ENCODE data around the gene PRKCE. TPM values are rescaled to one million over a fixed set of nuclear protein-coding genes. Genes with fewer than 3 reads are reported as not detected.
A peak's percentile ranks its signal among the peaks of the same experiment; 100 is the strongest.

PRKCE gene
- total RNA-seq, 2 donors from 2014 or later: 7.2 to 25.4 TPM

DNA sequence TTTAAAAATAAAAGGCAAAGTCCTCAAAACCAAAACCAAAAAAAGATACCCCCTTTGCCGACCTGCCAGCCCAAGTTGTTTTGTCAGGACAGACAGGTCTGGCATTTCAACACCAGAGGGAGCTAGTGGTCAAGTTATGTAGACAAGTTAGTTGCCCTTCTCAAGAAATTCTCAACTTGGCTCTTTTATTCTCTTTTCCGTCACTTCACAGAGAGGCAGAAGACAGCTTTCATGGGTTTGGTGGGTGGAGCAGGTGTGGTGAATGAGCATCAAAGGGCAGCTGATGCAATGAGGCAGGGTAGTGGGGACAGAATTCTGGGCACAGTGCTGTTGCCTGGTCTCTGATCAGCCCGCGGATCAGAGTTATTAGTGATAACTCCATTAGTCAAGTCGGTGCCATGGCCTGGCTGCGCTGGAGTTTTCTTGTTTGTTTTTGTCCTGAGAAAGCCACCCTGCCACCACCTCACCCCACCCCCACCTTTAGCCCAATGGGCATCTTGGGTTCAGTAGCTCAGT, 342.1 kb downstream of the PRKCE start:
- intact Hi-C loops (cut with DNase I): loop anchor here (1.0 to 5.0 kb wide), 2 partner anchors 369 to 468 kb away; no protein-coding TSS in a partner anchor
- Histone ChIP-seq H3K27me3 (replicated peaks; ENCODE audit: insufficient read depth) (no peaks in the 10 kb centered on the region), H3K36me3 (no peaks in the 10 kb centered on the region), H3K4me1 (replicated peaks) (peaks cover 10% of the 10 kb centered on the region), H3K27ac (no peak overlapping the region), H3K9me3 (no peaks in the 10 kb centered on the region), H3K4me3 (no peak overlapping the region)
- TF ChIP-seq POLR2A (IDR thresholded peaks at IDR 0.05): no peak
- TF ChIP-seq, protein P1, sequence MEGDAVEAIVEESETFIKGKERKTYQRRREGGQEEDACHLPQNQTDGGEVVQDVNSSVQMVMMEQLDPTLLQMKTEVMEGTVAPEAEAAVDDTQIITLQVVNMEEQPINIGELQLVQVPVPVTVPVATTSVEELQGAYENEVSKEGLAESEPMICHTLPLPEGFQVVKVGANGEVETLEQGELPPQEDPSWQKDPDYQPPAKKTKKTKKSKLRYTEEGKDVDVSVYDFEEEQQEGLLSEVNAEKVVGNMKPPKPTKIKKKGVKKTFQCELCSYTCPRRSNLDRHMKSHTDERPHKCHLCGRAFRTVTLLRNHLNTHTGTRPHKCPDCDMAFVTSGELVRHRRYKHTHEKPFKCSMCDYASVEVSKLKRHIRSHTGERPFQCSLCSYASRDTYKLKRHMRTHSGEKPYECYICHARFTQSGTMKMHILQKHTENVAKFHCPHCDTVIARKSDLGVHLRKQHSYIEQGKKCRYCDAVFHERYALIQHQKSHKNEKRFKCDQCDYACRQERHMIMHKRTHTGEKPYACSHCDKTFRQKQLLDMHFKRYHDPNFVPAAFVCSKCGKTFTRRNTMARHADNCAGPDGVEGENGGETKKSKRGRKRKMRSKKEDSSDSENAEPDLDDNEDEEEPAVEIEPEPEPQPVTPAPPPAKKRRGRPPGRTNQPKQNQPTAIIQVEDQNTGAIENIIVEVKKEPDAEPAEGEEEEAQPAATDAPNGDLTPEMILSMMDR (IDR thresholded peaks at IDR 0.05): peak; percentile 52 to 80 (median 78)
- no peak for TF ChIP-seq POLR2AphosphoS5 (IDR thresholded peaks at IDR 0.05)
- 59% methylated on average over 6 of the region's 6 CpGs for WGBS
- DNase-seq (ENCODE audit: low spot score): peak; percentile 75

DNA sequence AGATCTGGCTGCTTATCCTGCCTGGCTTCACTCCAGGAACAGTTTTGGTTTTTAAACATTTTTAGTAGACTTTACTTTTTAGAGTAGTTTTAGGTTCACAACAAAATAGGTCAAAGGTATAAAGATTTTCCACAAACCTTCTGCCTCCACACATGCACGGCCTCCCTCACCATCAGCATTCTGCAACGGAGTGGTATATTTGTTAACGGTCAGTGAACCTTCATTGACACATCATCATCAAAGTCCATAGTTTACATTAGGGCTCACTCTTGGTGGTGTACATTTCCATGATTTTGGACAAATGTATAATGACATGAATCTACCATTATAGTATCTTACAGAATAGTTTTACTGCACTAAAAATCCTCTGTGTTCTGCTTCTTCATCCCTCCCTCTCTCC, 342.6 kb downstream of the PRKCE start:
- peaks cover 10% of the 10 kb centered on the region for H3K4me1 ChIP-seq (replicated peaks)
- no peaks in the 10 kb centered on the region for H3K27me3 ChIP-seq (replicated peaks; ENCODE audit: insufficient read depth)
- no peak for DNase-seq (ENCODE audit: low spot score)
- TF ChIP-seq POLR2AphosphoS5 (IDR thresholded peaks at IDR 0.05): no peak
- no peak for TF ChIP-seq POLR2A (IDR thresholded peaks at IDR 0.05)
- TF ChIP-seq, protein P1 (IDR thresholded peaks at IDR 0.05): no peak
- no peaks in the 10 kb centered on the region for H3K9me3 ChIP-seq
- H3K27ac ChIP-seq: no peak overlapping the region
- intact Hi-C loops (cut with DNase I): loop anchor here (5.0 kb wide), 1 partner anchor 368 kb away; no protein-coding TSS in a partner anchor
- H3K36me3 ChIP-seq: no peaks in the 10 kb centered on the region
- WGBS: 85% methylated on average over 3 of the region's 3 CpGs
- H3K4me3 ChIP-seq: no peak overlapping the region

DNA sequence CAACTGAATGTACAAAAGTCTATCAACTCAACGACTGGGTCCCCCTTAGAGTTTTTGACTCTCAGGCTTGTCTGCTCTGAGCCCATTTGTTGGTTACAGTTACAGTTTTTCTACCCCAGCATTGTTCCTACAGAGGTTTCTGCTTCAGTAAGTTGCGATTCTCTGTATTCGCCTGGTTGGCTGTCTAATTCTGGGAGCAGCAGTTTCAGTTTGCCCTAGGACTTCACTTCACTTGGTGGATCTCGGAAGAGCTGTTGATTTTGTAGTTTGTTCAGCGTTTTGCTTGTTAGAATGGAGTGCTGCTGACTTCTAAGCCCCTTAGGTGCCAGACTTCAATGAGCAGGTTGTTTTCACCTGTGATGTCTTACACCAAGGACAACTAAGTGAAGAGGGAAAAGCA, 349.2 kb downstream of the PRKCE start:
- no peaks in the 10 kb centered on the region for H3K9me3 ChIP-seq
- H3K36me3 ChIP-seq: no peaks in the 10 kb centered on the region
- no peaks in the 10 kb centered on the region for H3K4me1 ChIP-seq (replicated peaks)
- no peak for DNase-seq (ENCODE audit: low spot score)
- H3K27ac ChIP-seq: no peak overlapping the region
- H3K27me3 ChIP-seq (replicated peaks; ENCODE audit: insufficient read depth): no peaks in the 10 kb centered on the region
- H3K4me3 ChIP-seq: no peak overlapping the region
- intact Hi-C loops (cut with DNase I): no loop called here
- TF ChIP-seq POLR2A (IDR thresholded peaks at IDR 0.05) (no peak), POLR2AphosphoS5 (IDR thresholded peaks at IDR 0.05) (no peak)
- TF ChIP-seq, protein P1 (IDR thresholded peaks at IDR 0.05): no peak
- WGBS: 91% methylated on average over 5 of the region's 5 CpGs

DNA sequence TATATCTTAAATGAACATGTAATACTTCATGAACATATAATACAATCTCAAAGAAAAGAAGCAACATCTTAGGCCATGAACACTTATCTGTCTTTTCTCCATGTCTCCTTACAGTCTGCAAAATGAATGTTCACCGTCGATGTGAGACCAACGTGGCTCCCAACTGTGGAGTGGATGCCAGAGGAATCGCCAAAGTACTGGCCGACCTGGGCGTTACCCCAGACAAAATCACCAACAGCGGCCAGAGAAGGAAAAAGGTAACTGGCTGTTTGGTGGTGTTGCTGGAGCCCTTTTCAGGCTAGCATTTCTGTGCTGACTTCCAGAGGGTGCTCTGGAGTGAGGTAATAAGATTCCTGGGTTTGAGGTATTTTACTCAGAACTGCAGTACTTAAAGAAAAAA, 349.8 kb downstream of the PRKCE start:
- intact Hi-C loops (cut with DNase I): no loop called here
- H3K4me3 ChIP-seq: no peak overlapping the region
- WGBS: 87% methylated on average over 7 of the region's 7 CpGs
- H3K9me3 ChIP-seq: no peaks in the 10 kb centered on the region
- no peaks in the 10 kb centered on the region for H3K27me3 ChIP-seq (replicated peaks; ENCODE audit: insufficient read depth)
- no peak for DNase-seq (ENCODE audit: low spot score)
- H3K36me3 ChIP-seq: no peaks in the 10 kb centered on the region
- H3K27ac ChIP-seq: no peak overlapping the region
- no peaks in the 10 kb centered on the region for H3K4me1 ChIP-seq (replicated peaks)
- no peak for TF ChIP-seq POLR2AphosphoS5 (IDR thresholded peaks at IDR 0.05)
- no peak for TF ChIP-seq POLR2A (IDR thresholded peaks at IDR 0.05)
- TF ChIP-seq, protein P1 (IDR thresholded peaks at IDR 0.05): no peak

DNA sequence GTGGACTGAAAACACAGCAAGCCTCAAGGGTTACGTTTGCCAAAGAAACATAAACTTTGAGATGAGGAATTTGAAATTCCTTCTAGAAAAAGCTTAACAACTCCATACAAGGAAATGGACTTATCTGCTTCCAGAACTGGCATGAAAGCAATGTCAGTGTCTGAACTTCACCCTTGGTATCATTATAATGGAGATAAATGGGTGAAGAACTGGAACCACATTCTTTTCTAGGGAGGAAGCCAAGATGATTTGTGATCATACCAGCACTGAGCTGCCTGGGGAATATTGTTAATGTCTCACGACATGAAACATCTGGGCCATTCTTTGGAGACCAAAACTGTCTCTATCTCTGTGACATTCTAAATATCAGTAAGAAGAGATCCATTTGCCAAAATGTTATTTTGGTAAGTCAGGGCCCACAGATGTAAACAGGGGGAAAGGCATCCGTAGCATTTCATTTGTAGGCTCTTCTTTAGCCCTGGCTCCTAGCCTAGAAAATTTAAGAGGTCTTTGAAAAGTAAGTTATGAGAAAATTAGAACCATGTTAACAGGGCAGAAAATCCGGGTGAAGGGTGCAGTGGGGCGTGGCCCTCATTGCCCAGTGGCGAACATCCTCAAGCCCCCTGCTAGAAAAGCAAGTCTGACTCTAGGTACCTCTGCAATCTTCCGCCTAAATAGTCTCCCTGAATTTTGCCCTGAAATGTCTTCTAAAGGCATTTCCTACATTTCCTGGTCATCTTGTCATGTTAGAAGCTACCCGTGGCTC, 350.4 kb downstream of the PRKCE start:
- no peak overlapping the region for H3K4me3 ChIP-seq
- intact Hi-C loops (cut with DNase I): no loop called here
- no peak for DNase-seq (ENCODE audit: low spot score)
- no peaks in the 10 kb centered on the region for H3K27me3 ChIP-seq (replicated peaks; ENCODE audit: insufficient read depth)
- H3K36me3 ChIP-seq: no peaks in the 10 kb centered on the region
- no peaks in the 10 kb centered on the region for H3K9me3 ChIP-seq
- no peaks in the 10 kb centered on the region for H3K4me1 ChIP-seq (replicated peaks)
- no peak overlapping the region for H3K27ac ChIP-seq
- 56% methylated on average over 8 of the region's 8 CpGs for WGBS
- TF ChIP-seq POLR2AphosphoS5 (IDR thresholded peaks at IDR 0.05): no peak
- TF ChIP-seq, protein P1 (IDR thresholded peaks at IDR 0.05): no peak
- no peak for TF ChIP-seq POLR2A (IDR thresholded peaks at IDR 0.05)
